IPS-NIHi7 (cell line): ENCODE measurements around the gene STAG1.
"Not testable (repeated sequence)": the region's sequence is repeated elsewhere in the genome, so short reads cannot be mapped to it uniquely, and the experiment has no call there.

Experiments
- DNase-seq: peaks from one replicate; pipeline ENCODE4 v3.0.0; 2012; ENCODE audit warnings: mixed read lengths; ENCODE audit errors: extremely low spot score

STAG1 gene

DNA sequence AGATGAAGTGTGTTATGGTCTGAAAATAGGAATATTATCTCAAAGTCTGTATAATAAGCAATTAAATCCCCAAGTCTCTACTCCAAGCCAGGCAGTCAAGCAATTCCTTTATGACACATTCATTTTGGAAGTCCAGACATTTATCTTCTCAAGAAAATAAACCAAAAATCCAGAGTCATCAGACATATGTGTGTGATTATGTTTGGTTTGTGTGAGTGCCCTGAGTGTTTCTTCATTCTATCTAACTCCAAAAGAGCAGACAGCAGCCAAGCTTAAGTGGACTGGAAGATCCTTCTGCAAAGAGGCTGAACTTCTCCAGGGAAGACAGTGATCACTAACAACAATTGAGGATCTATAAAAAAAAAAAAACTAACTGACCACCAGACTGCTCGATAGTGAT is 239.8 kb downstream of the STAG1 start:
- DNase-seq: no peak

DNA sequence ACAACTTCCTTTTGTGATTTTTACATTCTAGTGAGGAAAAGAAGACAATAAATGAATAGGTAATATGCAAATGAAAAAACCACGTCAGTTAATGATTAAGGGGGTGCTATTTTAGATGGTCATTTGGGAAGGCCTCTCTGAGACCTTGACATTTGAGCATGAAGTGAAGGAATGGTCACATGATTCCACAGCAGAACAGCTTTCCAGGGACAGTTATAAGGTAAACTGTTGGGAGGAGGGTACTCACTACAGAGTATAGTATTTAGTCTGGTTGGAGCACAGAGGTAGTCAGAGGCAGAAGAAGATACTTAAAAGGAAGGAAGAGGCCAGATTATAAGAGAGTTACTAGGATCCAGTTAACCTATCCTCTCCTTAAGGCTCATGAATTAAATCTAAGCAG is 246.5 kb downstream of the STAG1 start:
- DNase-seq: no peak

DNA sequence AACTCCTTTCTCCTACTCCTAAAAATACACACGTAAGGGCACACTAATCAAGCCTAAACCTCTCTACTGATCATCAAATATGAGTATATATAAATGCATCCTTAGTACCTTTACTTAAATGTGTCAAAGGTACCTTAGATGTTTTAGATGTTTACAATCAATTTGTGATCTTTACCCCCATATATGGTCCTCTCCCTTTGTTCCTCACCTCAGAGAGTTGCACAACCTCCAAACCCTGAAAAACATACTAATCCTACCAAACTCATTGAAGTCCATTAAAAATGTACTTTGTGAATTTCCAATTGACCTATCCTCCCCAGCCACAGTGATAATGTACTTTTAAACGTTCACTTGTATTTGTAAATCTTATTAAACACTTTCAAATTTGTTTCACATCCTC is 249.1 kb downstream of the STAG1 start:
- no peak for DNase-seq

DNA sequence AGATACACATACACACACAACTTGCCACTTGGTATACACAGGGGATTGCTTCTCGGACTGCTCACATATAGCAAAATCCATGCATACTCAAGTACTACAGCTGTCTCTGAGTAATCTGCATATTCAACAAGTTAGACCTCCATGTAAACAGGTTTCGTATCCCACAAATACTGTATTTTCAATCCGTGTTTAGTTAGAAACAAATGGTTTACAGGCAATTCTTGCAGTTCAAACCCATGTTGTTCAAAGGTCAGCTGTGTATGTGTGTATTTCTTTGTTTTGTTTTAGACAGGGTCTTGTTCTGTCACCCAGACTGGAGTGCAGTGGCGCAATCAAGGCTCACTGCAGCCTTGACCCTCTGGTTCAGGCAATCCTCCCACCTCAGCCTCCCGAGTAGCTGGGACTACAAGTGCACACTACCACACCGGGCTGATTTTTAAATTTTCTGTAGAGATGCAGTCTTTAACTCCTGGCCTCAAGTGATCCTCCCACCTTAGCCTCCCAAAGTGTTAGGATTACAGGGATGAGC is 253.2 kb downstream of the STAG1 start:
- DNase-seq: no peak

DNA sequence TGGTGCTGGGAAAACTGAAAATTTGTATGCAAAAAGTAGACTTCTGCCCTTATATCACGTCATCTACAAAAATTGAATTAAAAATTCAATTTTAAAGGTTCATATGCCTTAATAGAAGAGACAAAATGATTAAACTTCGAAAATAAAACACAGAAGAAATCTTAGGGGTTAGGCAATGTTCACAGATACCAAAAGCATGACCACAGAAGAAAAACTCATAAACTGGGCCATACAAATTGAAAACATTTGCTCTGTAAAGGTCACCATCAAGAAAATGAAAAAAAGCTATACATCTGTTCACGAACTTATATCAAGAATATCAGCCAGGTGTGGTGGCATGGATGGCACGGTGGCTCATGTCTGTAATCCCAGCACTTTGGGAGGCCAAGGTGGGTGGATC is 257.0 kb downstream of the STAG1 start:
- DNase-seq: no peak

DNA sequence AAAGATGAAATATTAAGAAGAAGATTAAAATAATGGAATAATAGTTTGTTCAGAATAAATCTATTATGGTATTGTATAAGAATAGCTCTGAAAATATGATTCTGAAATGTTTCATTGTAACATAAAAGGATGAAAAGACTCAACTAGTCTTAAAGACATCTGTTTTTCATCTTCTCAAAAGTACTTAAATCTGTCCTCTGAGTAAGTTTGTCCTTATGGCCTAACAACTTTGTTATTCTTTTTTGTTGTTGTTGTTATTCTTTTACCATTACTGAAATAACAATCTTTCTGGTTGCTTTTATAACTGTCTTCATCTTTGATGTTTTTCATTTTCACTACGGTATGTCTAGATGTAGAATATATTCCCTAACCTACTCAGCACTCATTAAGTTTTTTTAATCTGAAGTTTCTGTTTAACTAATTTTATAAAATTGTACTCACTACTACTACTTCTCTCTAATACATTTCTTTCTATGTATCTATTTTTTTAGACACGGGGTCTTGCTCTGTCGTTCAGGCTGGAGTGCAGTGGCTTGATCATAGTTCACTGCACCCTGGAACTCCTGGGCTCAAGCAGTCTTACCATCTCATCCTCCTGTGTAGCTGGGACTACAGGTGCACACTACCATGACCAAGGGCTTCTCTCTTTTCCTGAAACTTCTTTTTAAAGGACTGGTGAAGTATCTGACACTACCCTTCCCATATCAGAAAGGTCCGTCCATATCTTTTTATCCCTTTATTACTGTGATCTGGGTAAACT is 261.4 kb downstream of the STAG1 start:
- DNase-seq: no peak

DNA sequence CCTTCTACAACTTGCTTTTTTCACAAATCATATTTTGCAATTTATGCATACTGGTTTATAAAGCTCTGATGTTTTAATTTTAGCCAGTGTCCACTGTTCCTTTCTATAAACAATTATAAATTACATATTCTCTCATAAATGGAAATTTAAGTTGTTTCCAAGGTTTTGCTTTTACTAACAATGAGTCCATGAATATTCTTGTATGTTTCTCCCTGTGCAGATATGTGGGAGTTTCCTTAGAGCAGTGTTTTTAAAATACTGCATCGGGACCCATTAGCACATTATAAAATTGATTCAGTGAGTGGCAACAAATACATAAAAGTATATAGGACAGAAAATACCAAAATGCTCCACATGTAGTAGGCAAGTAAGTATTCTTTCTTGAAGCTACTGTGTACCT is 266.4 kb downstream of the STAG1 start:
- DNase-seq: no peak

DNA sequence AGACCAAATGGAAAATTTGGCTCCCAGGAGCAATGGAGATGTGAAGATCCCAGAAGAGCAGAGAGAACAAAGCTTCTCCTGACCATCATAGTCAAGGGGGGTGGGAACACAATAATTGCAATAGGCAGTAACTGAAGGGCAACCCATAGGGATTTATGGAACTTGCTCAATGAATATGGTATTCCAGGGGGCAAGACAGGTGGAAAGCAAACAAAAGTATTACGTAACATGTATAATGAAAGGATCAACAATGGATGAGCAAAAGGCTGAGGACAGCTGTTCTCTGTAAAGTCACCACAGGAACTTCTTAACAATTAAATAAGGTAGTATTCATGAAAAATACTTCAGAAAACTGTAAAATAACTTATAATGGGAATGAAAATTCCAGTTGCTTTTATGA is 275.9 kb downstream of the STAG1 start:
- no peak for DNase-seq

DNA sequence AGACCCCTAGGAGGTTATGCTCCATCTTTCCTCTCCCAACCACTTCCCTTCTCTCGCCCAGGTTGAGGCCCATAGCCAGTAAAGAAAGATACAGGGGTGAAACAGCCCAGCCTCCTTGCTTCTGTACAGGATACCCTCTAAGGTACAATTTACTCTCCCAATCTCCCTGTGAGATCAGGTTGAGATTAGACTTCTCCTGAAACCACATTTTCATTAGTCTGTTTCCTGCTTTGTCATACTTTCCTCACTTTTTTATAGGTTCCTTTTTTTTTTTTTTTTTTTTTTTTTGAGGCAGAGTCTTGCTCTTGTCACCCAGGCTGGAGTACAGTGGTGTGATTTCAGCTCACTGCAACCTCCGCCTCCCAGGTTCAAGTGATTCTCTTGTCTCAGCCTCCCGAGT is 277.3 kb downstream of the STAG1 start:
- not testable (repeated sequence) for DNase-seq

DNA sequence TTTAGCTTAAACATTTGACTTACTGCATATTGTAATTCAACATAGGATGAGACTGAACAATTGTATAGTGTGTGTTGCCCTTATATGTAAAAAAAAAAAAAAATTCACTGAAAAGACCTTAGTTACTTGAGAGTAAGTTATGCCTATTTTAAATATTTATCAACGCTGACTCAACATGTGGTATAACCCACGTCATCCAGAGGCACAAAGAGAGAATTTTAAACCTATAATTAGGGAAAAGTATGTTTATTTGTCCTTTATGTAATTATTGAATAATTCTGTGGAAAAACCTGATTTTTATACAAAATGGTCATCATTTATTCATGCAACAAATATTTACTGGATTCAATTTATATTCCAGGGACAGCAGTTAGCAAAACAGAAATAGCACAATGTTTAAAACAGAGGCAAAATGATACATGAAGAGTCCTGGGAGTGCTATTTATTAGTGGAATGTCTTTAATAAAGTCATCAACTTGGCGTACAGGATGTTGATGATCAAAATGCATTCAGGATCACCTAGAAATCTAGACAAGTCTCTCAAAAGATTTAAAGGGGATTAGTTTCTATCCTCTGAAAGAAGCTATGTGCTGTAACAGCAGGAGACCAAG is 278.4 kb downstream of the STAG1 start:
- no peak for DNase-seq

DNA sequence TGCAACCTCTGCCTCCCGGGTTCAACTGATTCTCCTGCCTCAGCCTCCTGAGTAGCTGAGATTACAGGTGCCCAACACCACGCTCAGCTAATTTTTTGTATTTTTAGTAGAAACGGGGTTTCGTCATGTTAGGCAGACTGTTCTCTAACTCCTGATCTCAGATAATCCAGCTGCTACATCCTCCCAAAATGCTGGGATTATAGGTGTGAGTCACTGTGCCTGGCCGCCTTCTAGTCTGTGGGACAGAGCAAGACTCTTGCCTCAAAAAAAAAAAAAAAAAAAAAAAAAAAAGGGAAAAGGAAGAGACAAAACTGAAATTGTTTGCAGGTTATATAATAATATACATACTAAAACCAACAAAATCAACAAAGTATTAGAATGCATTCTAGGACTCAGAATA is 286.9 kb downstream of the STAG1 start:
- no peak for DNase-seq

DNA sequence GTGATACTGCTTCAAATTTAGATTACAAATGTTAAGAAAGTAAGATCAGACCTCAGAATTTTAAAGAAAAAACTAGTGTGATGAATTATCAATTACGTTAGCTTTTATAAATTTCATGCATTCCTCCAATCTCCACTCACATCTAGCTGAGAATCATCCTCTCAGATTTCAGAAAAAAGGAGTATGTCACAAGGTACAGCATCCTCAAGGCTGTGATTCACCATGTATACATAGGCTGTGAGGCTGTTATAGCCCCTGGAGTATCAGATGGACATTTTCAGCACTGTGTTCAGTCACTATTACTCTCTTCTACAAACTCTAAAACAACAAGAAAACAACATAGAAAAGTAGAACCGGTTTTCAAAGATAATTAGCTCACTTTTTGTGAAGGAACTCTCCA is 287.7 kb downstream of the STAG1 start:
- DNase-seq: no peak

DNA sequence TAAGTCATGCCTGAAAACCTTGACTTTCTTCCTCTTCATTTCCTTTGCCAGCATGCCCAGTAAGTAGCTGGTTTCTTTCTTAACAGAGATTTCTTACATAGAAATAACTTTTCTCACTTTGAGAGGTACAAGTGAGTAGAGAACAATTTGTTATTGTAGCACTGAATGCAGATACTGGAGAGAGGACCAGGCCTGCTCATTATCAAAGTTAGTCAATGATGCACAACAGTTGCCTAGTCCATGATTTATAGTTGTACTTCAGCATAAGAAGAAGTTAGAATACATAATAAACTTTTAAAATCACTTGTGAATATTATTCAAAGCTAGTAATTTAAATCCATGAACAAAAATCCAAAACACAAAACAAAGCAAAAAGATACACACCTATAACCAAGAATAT is 289.0 kb downstream of the STAG1 start:
- DNase-seq: no peak

DNA sequence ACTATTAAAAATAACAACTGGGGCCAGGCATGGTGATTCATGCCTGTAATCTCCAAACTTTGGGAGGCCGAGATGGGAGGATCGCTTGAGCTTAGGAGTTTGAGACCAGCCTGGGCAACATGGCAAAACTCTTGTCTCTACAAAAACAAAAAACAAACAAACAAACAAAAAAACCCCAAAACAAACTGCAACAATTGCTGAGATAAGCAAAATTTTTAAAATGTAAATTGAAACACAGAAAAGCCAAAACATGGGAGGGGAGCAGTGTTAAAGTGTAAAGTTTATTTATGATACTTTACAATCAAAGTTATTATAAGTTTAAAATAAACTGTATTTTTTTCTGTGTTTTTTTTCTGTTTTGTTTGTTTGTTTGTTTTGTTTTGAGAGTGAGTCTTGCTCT is 294.4 kb downstream of the STAG1 start:
- DNase-seq: no peak

DNA sequence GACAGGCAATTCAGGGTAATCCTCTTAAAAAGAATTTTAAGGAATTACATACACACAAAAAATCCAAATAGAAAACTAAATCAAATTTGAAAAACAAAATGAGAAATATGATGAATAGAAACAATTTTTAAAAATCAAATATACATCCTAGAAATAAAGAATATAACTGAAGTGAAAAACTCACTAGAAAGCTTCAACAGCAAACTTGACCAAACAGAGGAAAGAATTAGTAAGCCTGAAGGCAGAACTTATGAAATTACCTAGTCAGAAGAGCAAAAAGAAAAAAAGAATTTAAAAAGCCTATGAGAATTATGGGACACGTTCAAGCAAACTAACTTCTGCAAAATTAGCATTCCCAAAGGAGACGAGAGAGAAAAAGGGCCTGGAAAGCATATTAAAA is 296.0 kb downstream of the STAG1 start:
- DNase-seq: no peak

DNA sequence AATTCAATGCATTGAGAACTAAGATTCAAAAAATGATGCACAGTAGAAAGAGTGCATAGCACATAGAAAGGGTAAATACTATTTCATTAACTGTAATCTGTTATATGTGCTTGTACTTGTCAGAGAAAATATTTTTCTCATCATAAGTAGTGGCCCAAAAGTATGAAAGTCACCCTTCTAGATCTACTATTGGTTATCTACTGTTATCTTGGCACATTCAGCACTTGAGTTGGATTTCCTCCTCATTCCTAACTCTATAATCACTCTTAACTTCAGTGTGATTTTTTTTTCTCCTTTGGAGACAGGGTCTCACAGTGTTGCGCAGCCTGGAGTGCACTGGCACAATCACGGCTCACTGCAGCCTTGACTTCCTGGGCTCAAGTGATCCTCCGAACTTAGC is 307.6 kb downstream of the STAG1 start:
- no peak for DNase-seq

DNA sequence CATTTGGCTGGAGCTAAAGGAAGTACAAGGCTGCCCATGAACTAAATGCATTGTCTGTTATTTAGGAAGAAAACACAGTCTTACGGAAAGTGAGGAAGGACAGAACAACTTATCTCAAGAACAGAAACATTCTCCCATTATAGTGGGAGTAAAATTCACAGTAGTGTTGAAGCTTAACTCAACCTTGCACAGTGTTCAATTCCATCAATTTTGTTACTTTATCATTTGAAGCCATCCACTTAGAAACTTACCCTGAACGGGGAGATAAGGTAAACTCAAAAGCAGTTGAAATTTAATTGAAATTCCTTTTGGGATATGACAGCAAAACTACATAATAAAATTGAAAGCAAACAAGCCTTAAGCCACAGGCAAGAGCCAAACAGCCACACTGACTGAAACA is 315.1 kb downstream of the STAG1 start:
- no peak for DNase-seq

DNA sequence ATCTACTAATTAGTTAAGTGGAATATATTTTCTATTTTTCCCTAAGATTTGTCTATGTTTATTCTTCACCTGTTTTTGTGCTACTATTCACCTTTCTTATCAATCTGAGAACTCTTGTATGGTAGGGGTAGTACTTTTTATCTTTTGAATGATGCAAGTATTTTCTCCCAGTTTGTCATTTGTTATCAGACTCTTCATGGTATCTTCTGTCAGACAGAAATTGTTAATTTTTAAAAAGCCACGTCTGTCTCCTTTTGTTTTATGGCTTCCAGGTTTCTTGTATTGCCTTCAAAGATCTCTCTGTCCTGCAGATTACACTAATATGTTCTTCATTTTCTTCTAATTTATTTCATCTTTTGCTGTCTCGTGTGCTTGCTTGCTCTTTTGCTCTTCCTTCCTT is 317.7 kb downstream of the STAG1 start:
- no peak for DNase-seq

DNA sequence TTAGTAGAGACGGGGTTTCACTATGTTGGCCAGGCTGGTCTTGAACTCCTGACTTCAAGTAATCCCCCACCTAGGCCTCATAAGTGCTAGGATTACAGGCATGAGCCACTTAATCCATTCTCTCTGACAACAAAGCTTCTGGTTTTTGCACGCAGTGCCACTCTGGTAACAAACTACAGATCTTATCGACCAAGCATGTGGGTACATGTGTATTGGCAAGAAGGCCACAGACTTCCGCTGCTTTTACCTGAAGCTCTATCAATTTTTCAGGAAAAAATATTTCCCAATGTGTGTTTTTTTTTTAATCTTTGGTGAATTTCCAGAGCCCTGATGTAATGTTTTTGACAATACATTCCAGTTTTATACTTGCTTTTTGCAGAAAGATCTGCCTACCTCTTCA is 319.5 kb downstream of the STAG1 start:
- DNase-seq: no peak

DNA sequence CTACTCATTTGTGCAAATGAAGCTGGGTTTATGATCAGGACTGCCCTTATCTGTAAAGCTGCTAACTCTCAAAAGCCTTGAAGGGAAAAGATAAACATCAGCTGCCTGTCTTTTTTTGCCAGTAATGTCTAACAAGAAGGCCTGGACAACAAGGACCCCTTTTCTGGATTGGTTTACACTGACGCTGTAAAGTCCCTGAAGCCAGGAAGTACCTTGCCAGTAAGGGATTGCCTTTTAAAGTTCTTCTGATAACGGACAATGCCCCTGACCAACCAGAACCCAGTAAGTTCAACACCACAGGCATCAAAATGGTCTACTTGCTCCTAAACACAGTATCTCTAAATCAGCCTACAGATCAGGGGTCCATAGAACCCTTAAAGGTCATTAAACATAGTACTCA is 324.0 kb downstream of the STAG1 start:
- peak; percentile 8 for DNase-seq

DNA sequence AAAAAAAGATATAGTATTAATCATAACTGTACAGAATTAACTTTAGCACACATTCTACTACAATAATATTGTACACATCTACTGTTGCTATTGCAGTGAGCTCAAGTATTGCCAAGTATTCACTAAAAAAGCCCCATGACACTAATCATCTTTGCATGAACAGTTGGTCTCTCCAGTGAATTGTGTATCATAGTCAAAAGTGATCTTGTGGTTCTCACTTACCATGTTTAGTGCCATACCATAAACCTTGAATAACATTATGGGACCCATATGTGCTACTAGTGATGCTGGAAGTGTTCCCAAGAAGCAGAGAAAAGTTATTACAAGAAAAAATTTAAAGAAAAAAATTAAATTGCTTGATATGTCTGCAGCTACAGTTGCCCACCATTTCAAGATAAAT is 324.9 kb downstream of the STAG1 start:
- no peak for DNase-seq

DNA sequence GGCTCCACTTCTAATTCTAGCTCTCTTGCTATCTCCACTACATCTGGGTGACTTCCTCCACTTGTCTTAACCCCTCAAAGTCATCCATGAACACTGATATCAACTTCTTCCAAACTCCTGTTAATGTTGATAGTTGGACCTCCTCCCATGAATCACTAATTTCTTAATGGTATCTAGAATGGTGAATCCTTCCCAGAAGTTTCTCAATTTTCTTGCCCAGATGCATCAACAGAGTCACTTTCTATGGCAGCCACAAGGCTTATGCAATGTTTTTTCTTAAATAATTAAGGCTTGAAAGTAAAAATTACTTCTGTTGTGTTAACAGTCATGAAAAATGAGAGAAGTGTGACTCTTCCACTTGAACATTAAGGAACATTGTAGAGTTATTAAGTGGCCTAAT is 337.7 kb downstream of the STAG1 start:
- no peak for DNase-seq

DNA sequence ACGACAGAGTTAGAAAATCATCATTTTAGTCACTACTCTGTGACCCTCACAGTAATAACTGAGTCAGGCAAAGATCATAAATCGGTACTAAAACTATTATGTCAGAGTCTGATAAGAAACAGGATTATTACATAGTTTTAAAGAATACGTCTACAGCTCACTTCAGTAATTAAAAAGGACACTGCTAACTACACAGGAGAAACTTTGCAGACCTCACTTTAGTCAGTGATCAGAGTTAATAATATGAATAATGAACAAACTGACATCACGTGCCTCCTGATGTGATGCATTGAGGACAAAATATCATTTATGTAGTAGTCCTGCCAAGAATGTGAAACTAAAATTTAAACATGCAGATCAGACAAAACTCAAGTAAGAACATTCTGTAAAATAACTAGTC is 339.9 kb downstream of the STAG1 start:
- no peak for DNase-seq

DNA sequence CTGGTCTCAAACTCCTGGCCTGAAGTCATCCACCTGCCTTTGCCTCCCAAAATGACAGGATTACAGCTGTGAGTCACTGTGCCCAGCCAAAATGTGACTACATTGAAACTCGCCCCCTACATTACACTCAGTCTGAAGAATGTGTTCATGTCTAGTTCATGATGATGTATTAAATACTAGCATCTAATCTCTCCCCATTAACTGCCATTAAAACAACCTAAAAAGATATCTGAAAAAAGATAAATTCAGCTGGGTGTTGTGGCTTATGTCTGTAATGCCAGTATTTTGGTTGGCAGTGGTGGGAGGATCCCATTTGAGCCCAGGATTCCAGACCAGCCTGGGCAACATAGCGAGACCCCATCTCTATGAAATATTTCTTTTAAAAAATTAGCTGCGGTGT is 342.6 kb downstream of the STAG1 start:
- DNase-seq: no peak
